Measurements from ENCODE around the gene CRABP1.
A peak's percentile ranks its signal among the peaks of the same experiment; 100 is the strongest.

CRABP1 gene

DNA sequence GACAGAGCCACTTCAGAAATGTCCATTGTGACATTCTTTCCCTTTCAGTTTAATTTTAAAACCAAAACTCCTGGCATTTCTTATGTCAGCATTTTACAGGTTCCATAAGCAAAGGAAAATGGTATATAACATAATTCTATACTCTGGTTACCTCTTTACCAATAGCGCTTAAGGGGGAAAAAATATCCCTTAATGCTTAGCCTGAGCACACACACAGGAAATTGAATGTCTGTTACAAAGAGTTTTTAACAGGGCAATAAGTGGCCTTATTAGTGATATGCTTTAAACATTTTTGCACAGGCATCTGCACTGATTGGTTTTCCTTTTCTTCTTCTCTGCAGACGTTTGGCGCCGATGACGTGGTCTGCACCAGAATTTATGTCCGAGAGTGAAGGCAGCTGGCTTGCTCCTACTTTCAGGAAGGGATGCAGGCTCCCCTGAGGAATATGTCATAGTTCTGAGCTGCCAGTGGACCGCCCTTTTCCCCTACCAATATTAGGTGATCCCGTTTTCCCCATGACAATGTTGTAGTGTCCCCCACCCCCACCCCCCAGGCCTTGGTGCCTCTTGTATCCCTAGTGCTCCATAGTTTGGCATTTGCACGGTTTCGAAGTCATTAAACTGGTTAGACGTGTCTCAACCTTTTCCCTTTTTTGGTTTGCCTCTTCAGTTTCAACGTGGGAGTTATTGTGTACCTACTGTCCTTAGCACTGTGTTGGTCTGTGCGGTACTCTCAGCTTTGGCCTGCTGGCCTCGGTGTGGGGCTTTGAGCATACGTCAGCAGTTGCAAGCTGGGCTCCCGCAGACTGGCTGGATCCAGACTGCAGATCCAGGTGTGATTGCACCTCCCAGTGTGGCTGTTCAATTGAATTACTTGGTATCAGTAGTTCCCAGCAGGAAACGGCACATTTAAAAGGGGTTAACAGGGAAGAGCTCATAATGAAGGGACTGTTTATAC is 7.7 kb downstream of the CRABP1 start:
- no peak for DNase-seq (ENCODE audit: low spot score)

DNA sequence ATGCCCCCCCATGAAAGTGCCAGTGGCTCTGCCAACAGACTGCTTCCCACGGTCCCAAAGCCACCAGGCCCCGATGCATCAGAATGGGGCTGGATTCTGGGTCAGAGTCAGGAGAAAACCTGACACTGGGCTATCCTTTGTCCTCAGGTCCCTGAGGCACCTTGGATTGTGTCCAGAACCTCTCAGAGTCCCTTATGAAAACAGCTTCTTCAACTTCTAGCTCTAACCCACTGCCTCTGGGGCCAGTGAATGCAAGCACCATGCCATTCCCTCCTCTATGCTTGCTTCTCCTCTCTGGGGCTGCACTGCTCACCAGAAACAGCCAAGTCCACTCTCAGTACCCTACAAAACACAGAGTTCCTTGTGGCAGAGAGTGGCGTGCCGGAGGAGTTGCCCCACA is 9.9 kb downstream of the CRABP1 start:
- no peak for DNase-seq (ENCODE audit: low spot score)

DNA sequence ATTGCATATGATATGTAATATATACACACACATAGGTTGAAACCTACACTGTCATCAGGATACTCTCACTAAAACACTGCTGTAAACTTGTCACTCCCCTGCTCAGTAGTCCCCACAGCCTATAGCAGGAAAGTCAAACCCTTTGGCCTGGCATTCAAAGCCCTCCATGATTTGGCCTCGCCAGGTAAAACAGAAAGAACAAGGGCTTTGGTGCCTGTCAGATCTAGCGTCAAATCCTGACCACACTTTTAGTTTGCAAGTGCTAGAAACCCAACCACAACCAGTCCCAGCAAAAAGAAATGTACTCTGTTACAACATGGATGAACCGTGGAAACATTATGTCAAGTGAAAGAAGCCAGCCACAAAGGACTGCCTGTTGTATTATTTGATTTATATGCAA is 11.4 kb downstream of the CRABP1 start:
- no peak for DNase-seq (ENCODE audit: low spot score)

DNA sequence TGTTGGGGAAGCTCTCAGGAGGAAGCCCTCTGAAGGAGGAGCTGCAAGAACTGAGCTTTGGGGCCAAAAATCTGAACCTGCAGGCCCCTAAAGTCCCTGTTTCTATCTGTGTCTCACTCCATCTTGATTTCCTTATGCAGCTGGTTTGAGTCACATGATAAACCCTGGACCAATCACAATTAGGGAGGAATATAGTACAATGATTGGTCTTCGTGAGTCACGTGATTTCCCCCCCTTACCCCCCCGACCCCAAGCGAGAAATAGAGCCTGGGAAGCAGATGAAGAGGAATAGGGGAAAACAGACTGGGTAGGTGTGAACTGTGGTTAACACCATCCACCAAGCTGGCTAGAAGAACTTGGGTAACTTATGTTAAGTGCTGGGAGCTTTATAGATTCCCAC is 12.9 kb downstream of the CRABP1 start:
- DNase-seq (ENCODE audit: low spot score) = no peak

DNA sequence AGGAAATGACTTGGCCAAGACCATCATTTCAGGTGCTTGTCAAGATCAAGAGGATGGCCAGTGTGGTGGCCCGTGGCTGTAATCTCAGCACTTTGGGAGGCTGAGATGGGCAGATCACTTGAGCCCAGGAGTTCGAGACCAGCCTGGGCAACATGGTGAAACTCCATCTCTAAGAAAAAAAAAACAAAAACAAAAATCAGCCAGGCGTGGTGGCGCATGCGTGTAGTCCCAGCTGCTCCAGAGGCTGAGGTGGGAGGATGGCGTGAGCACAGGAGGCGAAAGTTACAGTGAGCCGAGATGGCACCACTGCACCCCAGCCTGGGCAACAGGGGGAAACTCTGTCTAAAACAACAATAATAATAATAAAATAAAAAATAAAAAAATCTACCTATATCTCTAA is 15.0 kb downstream of the CRABP1 start:
- DNase-seq (ENCODE audit: low spot score) = no peak

DNA sequence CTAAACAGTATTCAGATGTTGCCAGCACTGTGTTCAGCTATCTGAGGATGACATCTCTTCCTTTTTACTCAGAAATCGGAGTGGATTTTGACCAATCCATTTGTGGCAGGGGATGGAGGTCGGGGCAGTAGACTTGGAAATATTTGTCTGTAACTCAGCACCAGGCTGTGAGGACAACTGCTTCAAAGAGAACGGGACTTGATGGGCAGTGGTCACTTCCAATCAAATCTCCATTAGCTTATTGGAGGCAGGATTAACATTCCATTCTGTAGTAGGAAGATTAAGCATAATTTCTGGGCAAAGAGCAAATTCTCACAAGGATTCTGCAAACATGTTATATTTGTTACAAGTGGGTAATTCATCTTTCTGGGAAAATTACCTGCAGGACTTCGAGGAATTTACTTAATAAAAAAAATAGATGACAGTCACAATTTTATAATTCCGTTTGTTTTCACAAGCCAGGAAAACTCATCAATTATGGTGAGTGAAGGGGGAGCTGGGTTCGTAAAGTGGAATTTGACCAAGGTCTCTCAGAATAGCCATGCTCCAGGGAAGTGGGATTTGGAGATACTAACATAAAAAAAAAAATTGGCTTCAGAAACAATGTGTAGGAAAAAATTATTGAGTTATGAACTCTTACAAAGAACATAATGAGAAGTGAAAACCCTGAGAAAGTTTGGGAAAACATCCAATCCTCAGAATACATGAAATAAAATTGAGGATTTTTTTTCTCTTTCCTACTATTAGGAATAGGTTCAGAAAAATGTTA is 18.1 kb downstream of the CRABP1 start:
- no peak for DNase-seq (ENCODE audit: low spot score)

DNA sequence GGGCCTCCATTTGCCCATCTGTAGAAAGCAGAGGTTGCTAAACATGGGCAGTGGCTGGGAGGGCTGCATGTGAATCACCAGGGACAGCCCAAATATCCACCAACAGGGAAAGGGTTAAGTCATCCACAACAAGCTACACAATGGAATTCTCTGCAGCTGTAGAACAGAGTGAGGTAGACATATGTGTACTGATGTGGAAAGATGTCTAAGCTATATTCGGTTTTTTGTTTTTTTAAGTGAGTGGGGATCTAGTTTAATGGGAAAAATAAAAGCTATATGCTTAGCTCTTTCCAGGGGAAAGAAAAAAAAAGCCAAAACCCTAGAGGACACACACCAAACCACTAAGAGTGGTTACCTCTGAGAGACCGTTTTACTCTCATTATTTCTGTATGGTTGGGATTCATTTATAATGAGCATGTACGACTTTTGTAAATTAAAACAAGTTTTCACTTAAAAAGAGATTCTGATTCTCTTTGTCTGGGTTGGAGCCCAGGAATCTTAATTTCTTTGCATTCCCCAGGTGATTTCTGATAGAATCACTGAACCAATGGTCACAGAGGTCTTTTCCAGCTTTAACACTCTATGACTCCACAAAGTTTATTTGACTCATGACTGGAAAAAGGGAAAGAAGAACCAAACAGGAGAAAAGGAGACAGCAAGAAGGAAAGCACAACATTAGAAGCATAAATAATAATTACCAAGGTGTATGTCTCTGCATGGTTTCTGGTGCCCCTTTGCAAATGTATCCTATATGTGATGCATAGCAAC is 19.1 kb downstream of the CRABP1 start:
- no peak for DNase-seq (ENCODE audit: low spot score)

DNA sequence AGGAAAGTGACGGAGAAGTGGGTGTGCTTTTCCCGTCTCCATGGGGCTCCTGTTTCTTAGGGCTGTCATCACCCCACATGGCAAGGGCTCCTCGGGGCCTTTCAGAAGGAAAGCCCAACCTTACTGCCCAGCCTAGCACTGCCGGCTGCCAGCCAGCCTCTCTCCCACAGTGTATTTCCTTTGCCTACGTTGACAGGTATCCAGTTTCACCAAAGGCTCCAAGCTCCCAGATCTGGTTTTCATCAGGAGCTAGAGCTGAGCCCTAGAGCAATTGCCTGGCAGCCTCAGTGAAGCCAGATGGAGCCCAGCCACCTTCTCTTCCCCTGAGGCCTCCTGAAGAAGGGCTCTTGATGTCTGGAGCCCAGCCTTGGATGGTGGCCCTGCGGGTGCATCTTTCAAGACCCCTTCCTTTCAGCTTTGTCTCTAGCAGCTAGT is 20.2 kb downstream of the CRABP1 start:
- DNase-seq (ENCODE audit: low spot score) = no peak

DNA sequence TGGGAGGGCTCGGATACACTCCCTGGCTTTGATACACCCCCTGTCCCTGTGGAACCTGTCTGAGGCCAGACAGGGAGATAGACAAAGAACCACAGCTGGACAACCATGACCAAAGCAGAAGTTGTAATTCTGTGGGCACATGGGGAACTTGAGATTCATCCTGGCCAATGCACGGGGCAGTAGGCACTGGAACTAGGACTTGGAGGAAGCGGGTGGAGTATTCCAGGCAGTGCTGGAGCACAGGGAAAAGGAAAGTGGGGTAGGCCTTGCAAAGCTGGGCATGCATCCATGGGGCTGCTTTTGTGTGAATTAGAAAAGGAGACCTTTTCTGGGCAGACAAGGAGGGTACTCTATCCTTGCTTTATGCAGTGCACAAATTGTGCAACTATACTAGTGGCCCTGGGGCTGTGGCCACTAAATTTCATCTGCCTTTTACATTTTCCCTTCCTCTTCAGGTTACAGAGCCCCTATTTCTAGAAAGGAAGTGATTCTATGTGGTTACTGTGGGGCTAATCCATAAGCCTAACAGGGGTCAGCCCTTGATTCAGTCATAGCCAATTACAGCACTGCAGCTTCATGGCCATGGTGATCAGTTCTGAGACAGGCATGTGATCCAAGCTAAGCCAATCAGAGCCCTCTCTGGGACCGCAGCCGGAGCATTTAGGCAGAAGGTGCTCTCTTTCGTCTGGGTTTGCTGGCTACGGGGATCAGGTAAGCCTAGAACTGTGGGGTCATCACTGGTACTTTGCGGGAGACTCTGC is 21.0 kb downstream of the CRABP1 start:
- DNase-seq (ENCODE audit: low spot score) = no peak

DNA sequence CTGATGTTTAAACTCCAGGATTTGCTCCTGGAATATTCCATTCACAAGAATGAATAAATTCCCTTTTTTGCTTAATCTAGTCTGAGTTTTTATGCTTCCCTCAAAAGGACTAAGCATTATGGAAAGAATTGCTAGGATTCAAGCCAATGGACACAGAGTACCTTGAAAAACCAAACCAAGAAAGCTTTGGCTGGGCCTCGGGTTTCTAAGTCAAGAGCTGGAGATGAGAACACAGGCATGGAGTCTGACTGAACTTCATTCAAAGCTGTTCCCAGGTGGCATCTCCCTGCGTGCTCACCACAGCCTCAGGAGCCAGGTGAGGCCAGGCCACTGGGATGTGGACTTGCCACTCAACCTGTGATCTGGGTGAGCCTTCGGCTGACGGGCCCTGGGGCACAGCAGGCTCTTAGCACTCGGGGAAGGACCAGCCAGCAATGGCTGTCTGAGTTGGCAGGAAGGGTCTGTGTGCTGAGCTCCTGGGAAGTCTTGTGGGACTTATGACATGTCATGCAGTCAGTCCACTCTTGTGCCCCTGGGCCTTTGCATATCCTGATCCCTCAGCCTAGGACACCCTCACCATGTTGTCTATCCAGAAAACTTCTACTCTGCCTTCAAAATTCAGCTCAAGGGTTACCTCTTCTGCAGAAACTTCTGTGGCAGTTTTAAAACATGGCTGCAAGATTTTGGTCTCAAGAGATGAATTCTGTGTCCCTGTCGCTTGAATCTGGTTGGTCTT is 21.8 kb downstream of the CRABP1 start:
- DNase-seq (ENCODE audit: low spot score) = no peak

DNA sequence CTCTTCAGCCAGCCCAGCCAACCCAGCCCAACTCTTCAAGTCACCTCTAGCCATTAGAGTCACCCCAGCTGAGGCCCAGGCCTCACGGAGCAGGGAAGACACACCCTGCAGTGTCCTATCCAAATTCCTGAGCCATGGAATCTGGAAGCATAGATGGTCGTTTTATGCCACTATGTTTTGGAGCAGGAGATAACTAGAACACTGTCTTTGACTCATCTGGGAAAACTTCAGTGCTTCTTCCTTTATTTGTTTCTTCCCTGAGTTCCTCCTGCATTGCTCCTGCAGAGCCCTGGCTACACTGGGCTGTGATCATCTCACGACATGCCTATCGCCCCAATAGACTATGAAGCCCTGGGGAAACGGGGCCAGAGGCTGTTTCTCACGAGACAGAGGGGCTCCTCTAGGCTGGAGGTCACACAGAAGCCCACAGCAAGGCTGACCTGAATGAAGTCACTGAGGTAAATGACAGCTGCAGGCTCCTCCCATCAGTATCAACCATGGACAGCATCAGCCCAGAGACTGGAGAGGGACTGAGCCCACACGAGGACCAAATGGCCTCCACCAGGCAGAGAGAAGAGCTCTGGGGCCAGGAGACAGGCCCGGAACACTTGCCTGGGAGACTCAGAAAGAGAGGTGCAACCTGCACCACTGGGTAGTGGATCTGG is 22.7 kb downstream of the CRABP1 start:
- DNase-seq (ENCODE audit: low spot score) = no peak

DNA sequence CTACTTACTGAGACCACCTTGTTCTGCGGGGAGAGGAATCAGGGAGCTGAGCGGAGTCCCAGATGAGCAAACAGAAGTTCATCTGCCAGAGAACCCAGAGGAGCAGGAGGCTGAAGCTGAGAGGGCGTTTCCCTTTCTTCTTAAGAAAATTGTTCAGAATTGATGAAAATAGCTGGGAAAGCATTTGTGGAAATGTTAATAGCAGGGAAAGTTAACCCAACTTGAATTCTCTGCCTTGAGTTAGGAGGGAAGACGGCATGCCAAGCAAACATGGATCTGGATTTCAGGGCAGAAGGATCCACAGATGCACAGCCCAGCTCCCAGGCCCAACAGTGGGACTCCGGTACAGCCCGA is 23.2 kb downstream of the CRABP1 start:
- DNase-seq (ENCODE audit: low spot score) = no peak

DNA sequence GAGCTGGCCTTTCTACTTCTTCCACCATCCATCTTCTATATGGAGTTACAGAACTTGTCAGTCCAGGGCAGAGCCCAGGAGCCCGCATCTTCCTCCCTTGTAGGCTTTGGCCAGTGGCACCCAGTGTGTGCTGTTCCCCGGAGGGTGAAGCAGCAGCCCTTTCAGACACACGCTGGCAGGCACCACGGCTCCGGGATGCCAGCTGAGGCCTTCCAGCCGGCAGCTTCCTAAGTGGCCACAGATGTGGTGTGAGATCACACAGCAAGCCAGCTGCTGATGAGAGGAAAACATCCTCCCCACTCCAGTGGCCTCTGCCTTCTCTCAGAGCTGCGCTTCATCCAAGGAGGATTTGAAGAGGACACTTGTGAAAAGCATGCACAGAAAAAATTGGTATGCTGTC is 24.1 kb downstream of the CRABP1 start:
- no peak for DNase-seq (ENCODE audit: low spot score)

DNA sequence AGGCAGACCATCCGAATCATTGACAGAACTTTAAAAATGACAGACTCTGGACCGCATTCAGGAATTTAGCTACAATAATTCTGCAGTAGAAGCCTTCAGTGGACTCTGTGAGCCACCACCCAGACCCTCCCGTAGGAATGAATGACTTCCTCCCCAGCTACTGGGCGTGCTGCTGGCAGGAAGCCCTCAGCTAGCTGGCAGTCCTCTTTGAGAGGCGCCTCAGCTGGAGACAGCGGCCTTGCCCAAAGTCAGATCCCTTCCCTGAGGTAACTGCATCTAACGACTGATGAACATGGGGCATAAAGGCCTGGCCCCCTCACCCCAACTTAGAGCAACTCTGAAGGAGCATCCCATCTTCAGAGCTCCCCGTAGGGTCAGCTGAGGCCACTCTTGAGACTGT is 25.8 kb downstream of the CRABP1 start:
- DNase-seq (ENCODE audit: low spot score) = peak; percentile 45

DNA sequence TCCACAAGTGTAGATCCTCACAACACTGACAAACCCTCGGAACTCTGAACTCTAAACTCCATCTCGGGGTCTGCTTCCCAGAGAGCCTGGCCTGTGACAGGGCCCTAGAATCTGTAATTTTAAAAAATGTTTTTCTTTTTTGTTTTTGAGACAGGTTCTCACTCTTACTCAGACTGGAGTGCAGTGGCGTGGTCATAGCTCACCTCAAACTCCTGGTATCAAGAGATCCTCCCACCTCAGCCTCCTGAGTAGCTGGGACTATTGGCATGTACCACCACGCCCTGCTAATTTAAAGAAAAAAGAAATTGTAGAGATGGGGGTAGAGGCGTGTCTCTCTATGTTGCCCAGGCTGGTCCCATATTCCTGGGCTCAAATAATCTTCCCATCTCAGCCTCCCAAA is 26.2 kb downstream of the CRABP1 start:
- no peak for DNase-seq (ENCODE audit: low spot score)

DNA sequence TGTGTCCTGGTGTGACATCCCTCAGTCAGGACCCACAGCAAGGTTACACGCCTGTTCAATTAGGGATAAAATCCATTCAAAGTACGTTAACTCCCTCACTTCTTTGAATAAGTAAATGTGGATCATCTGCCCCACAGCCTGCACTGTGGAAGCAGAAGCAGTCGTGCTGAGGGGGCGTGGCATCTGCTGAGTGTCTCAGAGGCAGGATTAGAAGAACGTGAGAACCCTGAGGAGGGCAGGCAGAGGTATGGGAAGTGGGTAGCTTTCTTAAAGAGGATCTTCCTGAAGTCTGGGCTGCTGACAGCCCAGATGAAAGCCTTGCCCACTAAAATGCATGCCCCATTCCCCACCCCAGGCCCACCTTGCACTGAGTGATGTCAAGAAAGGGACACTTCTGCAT is 28.5 kb downstream of the CRABP1 start:
- DNase-seq (ENCODE audit: low spot score) = no peak

DNA sequence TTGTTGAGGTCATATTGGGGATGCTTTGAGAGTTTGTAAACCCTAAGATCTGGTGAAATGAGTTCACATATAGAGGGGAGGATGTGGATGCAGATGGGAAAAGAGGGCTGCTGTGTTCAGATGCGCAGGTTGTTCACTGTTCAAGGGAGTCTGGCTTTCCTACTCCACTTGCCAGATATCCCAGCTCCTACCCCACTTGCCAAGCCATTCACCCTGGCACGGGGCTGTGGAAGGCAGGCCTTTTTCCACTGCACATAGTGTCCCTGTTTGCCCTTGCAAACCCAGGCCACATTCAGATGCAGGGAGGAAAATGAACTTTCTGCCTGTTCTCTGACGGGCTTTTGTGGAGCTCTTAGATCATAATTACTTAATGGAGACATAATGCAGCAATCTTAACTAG is 29.0 kb downstream of the CRABP1 start:
- DNase-seq (ENCODE audit: low spot score) = no peak

DNA sequence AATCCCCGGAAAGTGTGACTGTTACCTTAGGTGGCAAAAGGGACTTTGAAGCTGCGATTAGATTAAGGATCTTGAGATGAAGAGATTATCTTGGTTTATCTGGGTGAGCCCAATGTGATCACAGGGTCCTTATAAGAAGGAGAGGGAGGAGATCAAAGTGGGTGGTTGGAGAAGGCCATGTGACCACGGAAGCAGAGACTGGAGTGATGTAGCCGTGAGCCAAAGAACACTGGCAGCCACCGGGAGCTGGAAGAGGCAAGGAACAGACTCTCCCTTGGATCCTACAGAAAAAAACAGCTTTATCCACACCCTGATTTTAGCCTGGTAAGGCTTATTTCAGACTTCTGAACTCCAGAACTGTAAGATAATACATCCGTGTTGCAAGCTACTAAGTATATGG is 29.9 kb downstream of the CRABP1 start:
- DNase-seq (ENCODE audit: low spot score) = no peak

DNA sequence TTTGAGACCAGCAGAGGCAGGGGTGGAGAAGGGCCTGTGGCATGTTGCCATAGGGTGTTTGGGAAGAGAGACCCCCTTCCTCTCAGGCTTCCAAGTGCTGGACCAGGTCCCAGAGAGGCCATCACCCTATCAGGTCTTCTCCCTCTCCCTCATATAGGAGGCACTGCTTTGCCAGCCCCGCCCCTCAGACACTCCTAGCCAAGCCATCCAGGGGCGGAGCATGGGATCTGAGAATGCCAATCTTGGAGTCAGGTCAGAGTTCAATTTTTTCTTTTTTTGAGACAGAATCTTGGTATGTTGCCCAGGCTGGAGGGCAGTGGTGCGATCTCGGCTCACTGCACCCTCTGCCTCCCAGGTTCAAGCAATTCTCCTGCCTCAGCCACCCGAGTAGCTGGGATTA is 32.7 kb downstream of the CRABP1 start:
- peak; percentile 79 for DNase-seq (ENCODE audit: low spot score)
